Lower lobe of right lung (tissue), 2 donors: ENCODE data around the gene FDXACB1. TPM values are rescaled to one million over a fixed set of nuclear protein-coding genes. Genes with fewer than 3 reads are reported as not detected.

Experiments used
- ATAC-seq, 2 donors: fragments of 200-7000 bp; cut with Tn5 transposase; one replicate each; pipeline ENCODE4 v1.9.1; 2020 to 2022; ENCODE audit warnings: mild to moderate bottlenecking in 2 of 2, moderate library complexity in 2 of 2
- DNase-seq: peaks from one replicate; pipeline ENCODE4 v3.0.0-alpha.2; 2020
- H3K27ac ChIP-seq: fragments of 200-600 bp; one replicate; pipeline ENCODE4 v1.8.0; 2022
- H3K27me3 ChIP-seq: fragments of 200-600 bp; one replicate; pipeline ENCODE4 v1.8.0; 2022; ENCODE audit warnings: low read depth
- H3K36me3 ChIP-seq: fragments of 200-600 bp; one replicate; pipeline ENCODE4 v1.8.0; 2022; ENCODE audit warnings: mild to moderate bottlenecking
- H3K4me1 ChIP-seq: fragments of 200-600 bp; one replicate; pipeline ENCODE4 v1.8.0; 2022
- H3K4me3 ChIP-seq: fragments of 200-600 bp; one replicate; pipeline ENCODE4 v1.8.0; 2022; ENCODE audit warnings: mild to moderate bottlenecking
- H3K9me3 ChIP-seq: fragments of 200-600 bp; one replicate; pipeline ENCODE4 v1.8.0; 2022
- CTCF ChIP-seq: fragments of 200-600 bp; IDR thresholded peaks from one replicate; pipeline ENCODE4 v1.8.0; 2022; ENCODE audit warnings: antibody characterized with exemption, mild to moderate bottlenecking
- intact Hi-C: fragments of 100-400 bp; cut with DNase I; formaldehyde crosslinking; loops from one replicate; pipeline ENCODE4 v1.11.0; 2022
- total RNA-seq: library from RNA; stranded (reverse); fragmentation: NEBNext Ultra II Directional; extraction: Animal tissue kit (Norgen Biotek cat#: 25700); gene quantifications from one replicate; pipeline ENCODE4 v1.2.1, GENCODE V29; 2021
- donor health status: DM: no; HTN: yes; CAD: no; lungs with severe emphysema.

Gene FDXACB1
- total RNA-seq, 1 donor from 2014 or later, result 2.4 TPM

DNA sequence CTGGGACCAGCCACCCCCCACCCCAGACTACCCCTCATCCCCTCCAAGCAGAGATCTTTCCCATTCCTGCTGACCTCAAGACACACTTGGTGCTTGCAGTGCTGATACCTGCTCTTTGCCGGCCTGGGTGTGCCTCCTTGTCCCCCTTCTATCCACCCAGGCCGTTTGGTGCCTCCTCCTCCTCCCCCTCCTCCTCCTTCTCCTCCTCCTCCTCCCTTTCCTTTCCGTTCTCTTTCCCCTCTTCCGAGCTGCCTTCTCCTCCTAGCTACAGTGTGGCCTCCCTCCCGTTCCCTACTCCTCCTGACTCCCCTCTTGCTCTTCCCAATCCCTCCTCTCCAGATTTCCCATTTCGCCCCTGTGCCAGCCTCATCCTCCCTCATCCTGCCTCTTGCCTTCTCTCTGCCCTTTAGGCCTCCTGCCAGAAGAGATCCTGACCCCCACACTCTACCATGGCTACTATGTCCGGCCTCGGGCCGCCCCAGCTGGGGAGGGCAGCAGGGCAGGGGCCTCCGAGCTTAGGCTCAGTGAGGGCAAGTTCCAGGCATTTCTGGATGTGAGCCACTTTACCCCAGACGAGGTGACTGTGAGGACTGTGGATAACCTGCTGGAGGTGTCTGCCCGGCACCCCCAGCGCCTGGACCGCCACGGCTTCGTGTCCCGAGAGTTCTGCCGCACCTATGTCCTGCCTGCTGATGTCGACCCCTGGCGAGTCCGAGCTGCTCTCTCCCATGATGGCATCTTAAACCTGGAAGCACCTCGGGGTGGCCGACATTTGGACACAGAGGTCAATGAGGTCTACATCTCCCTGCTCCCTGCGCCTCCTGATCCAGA lies 34.3 kb upstream of the FDXACB1 start:
- peaks cover 11% of the 10 kb centered on the region for H3K4me1 ChIP-seq
- intact Hi-C loops, result no loop called here
- ATAC-seq, result no peak
- H3K36me3 ChIP-seq, result peaks cover 7% of the 10 kb centered on the region
- H3K9me3 ChIP-seq, result no peaks in the 10 kb centered on the region
- peaks cover 14% of the 10 kb centered on the region for H3K27me3 ChIP-seq
- no peak for TF ChIP-seq CTCF
- peak overlapping the region; percentile 83 for H3K27ac ChIP-seq
- DNase-seq, result no peak
- H3K4me3 ChIP-seq, result peak overlapping the region; percentile 59

GRCh38 chr11:111912535-111912934 lies 33.6 kb upstream of the FDXACB1 start, which contains the start of gene HSPB2:
Gene HSPB2 (plus strand): TSS chr11:111912734. CDS start chr11:111912830, 96 bp downstream.
- intact Hi-C loops, result no loop called here
- peak in 1 of 2 donors; percentile 20 for ATAC-seq
- no peak for TF ChIP-seq CTCF
- peak within 1 kb of the TSS; percentile 59 for H3K4me3 ChIP-seq
- no peak for DNase-seq
- peaks cover 9% of the 10 kb centered on the region for H3K36me3 ChIP-seq
- H3K27me3 ChIP-seq, result peaks cover 14% of the 10 kb centered on the region
- peaks cover 11% of the 10 kb centered on the region for H3K4me1 ChIP-seq
- peak within 1 kb of the TSS; percentile 83 for H3K27ac ChIP-seq
- no peaks in the 10 kb centered on the region for H3K9me3 ChIP-seq

- intact Hi-C loops, result no loop called here
- peak; percentile 78 for DNase-seq
- Histone ChIP-seq H3K27me3 (peaks cover 14% of the 10 kb centered on the region), H3K36me3 (peaks cover 9% of the 10 kb centered on the region), H3K9me3 (no peaks in the 10 kb centered on the region), H3K27ac (peak within 1 kb of the TSS; percentile 83), H3K4me1 (peaks cover 11% of the 10 kb centered on the region), H3K4me3 (peak within 1 kb of the TSS; percentile 59)
- no peak for TF ChIP-seq CTCF
- ATAC-seq, result peak; percentile 90 to 91
These were observed 32.8 kb upstream of the FDXACB1 start, which contains the start of gene CRYAB for GRCh38 chr11:111911563-111912401. Gene CRYAB (minus strand): TSS chr11:111911770. CDS start chr11:111911724, 46 bp downstream.

GRCh38 chr11:111910676-111911562 lies 32.0 kb upstream of the FDXACB1 start:
- ATAC-seq, result peak; percentile 12 to 74
- intact Hi-C loops, result no loop called here
- no peak for TF ChIP-seq CTCF
- Histone ChIP-seq H3K27me3 (peaks cover 14% of the 10 kb centered on the region), H3K27ac (peak overlapping the region; percentile 83), H3K4me3 (peak overlapping the region; percentile 59), H3K36me3 (peaks cover 9% of the 10 kb centered on the region), H3K4me1 (peaks cover 11% of the 10 kb centered on the region), H3K9me3 (no peaks in the 10 kb centered on the region)
- no peak for DNase-seq

DNA sequence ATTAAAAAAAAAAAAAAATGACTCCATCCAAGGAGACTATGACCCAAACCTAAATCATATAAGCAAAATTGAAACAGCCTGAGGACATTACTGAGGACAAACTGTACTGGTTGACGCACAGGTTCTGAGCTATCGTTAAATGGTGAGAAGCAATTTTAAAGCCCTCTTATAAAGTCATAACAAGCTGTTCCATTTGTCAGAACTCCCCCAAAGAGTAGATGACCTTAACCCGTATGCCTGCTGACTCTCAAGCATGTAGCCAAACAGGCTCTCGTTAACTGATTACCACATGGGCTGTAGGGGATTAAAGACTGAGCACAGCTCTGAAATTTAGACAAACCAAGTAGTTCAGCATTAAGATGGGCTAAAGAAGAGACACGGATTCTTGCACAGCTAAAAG lies 30.4 kb upstream of the FDXACB1 start:
- Histone ChIP-seq H3K27me3 (peaks cover 14% of the 10 kb centered on the region), H3K4me1 (peaks cover 11% of the 10 kb centered on the region), H3K27ac (no peak overlapping the region), H3K9me3 (no peaks in the 10 kb centered on the region), H3K4me3 (no peak overlapping the region), H3K36me3 (peaks cover 9% of the 10 kb centered on the region)
- no peak for TF ChIP-seq CTCF
- intact Hi-C loops, result no loop called here
- no peak for ATAC-seq
- DNase-seq, result no peak
